Stimulated activated CD4-positive, alpha-beta T cell treated with anti-CD3 and anti-CD28 coated beads, TNF-alpha, amount 100 ng/mL, for 1 hour (primary cell): ENCODE results near the gene SH3RF2.

Source experiments
- DNase-seq, 3 donors: peaks; one replicate each; pipeline ENCODE4 v3.0.0-alpha.2; 2020; ENCODE audit warnings: low read depth in 3 of 3, low spot score in 1 of 3

SH3RF2 gene

DNA sequence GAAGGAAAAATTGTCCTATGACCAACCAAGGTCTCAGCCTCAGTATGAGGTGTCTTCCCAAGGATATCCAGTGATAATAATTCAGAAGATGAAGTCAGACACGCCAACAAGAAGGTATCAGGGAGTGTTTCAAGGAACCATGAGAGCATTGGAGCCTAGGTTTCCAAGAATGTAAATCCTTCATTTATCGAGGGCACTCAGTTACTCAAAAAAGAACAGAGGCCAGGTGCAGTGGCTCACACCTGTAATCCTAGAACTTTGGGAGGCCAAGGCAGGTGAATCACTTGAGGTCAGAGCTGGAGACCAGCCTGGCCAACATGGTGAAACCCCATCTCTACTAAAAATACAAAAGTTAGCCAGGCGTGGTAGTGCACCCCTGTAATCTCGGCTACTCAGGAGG lies 98.2 kb downstream of the SH3RF2 start:
- no peak for DNase-seq

DNA sequence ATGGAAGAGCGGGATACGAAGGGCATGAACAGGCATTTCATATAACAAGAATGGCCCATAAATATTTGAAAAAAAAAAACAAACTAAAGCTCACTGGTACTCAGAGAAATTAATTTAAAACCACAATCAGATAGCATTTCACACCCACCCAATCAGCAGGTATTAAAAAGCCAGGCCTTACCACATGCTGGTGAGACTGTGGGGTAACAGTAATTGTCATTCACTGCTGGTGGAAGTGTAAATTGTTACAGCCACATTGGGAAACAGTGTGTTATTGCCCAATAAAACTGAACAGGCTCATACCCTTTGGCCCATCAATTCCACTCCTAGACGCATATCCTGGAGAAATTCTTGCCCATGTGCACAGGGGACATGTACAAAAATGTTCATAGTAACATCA lies 103.0 kb downstream of the SH3RF2 start:
- no peak for DNase-seq

DNA sequence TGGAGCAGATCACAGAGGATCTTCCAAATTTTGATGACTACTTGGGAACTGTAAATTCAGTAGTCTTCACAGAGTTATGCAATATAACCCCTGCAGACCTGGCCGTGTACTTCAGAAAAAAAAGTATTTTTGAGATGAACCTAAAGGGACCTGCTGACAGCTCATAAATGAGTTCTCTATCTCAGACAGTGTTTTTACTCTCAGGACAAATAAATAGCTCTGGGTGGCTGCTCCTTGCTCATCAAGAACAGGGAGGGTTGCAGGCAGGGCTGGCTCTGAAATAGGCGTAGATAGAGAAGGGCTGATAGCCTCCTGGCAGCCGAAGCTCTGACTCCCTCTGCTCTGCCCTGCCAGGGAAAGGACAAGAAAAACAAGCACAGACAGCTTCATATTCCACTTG lies 104.1 kb downstream of the SH3RF2 start:
- no peak for DNase-seq

DNA sequence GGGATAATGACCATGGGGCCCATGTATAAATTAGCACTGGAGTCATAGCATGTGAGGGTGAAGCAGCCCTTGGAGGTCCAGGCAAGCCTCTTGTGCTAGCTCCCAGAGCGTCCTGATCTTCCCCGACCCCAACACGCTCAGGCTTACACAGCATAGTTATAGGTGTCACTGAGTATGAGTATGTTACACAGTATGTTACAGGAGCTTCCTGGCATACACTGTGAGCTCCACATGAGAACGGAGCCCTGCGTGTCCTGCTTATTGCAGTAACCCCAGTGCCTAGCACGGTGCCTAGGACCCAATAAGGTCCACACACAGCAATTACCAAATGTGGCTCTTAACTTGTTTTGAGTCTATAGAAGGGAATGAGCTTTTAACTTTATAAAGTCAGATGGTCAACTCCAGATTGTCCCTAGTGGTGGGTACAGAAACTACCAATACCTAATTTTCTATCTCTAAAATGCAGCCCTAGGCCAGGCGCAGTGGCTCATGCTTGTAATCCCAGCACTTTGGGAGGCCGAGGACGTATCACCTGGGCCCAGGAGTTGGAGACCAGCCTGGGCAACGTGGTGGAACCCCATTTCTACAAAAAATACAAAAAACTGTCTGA lies 104.9 kb downstream of the SH3RF2 start:
- no peak for DNase-seq

DNA sequence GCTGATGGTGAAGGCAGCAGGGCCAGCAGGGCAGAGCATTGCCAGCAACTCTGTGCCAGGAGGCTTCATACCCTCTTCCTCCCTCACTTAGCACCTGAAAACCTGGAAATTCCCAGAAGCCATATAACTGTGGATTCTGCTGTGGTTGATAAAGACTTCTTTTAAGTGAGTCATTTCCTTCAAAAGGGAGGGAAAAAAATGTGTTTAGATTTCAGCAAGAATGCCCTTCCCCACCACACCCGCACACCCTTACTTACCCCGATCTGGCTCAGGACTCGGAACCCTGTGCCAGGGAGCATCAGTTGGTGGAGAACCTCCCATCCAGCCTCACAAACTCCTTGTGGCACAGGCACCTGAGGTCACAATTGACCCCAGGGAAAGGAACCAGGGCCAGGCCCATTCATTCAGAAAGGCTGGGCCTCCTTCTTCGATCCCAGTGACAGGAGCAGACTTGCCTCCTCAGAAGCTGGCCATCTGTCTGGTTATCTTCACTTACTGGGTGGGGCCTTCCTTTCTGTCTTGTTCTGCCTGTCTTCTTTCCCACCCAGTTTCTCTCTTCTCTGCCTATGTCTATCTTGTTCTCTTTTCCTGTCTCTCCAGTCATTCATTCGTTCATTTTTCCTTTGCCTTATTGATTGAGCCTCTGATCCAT lies 106.4 kb downstream of the SH3RF2 start:
- no peak for DNase-seq

DNA sequence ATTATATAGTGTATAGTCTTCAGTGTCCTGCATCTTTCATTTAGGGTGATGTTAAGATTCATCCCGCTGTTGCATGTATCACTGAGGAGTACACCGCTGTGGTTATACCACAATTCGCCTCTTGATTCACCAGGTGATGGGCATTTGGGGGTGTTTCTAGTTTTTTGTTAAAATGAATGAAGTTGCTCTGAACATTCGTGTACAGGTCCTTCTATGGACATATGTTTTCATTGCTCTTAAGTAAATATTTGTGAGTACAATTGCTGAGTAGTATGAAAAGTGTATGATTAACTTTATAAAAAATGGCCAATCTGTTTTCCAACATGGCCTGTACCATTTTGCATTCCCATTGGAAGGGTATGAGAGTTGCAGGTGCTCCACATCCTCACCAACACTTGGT lies 107.3 kb downstream of the SH3RF2 start:
- no peak for DNase-seq

DNA sequence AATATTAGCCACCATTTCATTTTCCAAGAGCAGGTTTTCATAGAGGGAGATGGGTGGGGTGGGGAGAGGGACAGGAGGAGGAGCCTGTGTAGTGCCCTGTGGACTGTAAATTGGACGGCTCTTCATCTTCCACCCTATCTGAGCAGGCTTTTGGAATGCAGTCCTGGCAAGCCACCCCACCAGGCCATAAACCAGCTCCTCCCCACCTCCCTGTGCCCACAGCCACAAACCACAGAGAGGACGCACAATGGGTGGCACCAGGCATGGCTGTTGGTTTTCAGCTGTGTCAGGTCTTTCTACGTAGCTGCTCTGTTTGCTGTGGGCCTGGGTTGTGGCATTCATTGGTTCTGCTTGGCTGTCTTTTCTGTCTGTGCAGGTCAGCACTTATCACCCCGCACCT lies 111.0 kb downstream of the SH3RF2 start:
- no peak for DNase-seq

DNA sequence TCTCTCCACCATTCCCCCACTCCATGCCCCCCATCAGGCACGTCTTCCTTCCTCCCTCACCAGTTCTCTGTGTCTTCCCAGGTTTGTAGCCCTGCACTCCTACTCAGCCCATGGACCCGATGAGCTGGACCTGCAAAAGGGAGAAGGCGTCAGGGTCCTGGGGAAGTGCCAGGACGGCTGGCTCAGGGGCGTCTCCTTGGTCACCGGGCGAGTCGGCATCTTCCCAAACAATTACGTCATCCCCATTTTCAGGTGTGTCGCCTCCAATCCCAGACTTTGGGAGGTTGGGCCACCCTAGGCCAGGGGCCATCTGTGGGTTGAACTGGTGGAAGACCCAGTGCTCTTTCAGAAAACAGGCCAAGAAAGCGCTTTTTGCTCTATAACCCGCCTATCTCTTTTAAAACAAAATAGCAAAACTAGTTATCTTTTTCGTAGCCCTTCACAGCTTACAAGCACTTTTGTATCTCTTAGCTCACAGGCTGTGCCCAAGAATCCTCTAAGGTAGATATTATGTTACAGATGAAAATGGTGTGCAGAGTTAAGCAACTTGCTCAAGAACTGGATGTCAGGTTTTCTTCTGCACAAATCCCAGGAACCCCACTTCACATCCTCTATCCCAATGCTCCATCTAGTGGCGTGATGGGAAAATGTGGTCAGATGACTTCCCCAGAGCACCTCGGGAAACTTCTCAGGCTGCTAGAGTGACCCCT lies 112.8 kb downstream of the SH3RF2 start:
- no peak for DNase-seq

DNA sequence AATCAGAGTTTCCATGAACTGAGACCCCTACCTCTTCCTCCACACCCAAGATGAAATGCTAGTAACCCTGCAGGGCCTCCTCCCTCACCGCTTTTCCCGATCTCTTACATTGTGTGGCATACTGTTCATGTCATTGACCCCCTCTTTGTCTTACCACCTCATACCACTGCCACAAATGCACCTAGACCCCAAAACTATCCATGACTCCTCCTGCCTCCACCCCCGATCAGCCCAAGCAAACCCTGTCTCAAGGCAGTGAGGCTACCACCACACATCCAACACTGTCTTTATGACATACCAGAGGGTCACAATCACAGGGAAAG lies 113.3 kb downstream of the SH3RF2 start:
- no peak for DNase-seq

DNA sequence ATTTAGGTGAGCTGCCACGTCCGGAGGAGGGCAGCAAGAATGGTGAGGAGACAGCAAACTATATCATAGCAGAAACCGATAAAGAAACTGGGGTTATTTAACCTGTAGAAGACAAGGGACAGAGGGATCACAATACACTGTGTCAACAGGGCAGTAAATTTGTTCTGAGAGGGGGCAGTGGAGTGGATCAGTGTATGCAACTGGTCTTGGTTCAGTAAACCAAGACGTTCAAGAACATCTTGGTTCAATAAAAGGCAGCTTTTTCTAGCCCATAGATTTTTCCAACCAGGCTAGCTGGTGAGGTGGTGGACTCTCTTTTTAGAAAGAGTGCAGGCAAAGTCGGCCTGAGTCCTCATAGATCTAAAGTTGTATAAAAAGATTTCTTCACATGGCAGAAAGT lies 113.7 kb downstream of the SH3RF2 start:
- DNase-seq: no peak

DNA sequence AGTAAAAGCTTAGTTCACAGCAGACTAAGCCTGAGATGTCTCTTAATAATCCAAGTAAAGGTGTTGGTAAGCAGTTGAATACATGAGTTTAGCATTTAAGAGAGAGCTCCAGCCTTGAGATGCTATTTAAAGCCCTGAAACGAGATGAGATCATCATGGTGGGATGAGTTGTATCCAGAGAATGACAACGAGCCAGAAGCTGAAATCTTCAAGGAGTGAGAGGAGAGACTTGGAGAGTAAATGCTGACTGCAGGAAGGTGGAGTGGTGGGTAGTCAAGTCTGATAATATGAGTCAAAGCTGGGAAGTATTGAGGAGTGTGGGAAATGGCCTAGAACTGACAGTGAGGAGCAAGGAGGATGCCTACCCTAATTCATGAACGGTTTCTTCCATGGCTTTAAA lies 115.3 kb downstream of the SH3RF2 start:
- DNase-seq: no peak

DNA sequence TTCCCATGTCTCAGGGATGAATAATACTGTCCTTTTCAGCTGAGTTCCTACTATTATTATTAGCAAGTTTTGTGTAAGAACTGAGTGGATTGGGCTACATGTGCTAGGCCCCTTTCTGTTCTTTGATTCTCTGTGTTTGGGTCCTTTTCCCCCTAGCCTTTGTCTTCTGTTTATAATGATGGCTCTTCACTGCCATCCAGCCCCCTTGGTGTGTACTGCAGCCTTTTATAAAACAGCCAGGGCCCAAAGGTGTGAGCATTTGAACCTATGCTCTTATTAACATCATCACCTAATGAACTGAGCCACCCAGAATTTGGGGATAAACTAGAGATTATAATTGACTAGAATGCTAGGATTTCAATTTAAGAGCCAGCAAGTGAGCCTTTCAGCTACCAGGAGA lies 116.4 kb downstream of the SH3RF2 start:
- DNase-seq: no peak

DNA sequence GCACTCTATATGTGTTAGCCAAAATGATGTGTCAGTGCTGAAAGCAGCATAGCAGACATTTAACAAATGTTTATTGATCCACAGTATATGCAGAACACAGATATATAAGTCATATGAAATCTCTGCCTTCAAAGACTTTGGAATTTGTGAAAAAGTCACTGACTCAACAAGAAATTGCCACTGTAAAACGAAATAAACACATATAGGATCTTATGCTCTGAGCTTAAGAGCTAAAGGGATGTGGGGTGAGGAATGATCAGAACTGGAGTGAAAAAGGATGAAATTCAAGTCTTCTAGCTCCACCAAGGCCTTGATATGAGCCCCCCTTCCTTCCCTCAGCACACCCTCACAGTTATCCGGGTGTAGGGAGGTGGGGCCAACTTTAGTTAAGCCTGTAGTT lies 119.1 kb downstream of the SH3RF2 start:
- DNase-seq: no peak

DNA sequence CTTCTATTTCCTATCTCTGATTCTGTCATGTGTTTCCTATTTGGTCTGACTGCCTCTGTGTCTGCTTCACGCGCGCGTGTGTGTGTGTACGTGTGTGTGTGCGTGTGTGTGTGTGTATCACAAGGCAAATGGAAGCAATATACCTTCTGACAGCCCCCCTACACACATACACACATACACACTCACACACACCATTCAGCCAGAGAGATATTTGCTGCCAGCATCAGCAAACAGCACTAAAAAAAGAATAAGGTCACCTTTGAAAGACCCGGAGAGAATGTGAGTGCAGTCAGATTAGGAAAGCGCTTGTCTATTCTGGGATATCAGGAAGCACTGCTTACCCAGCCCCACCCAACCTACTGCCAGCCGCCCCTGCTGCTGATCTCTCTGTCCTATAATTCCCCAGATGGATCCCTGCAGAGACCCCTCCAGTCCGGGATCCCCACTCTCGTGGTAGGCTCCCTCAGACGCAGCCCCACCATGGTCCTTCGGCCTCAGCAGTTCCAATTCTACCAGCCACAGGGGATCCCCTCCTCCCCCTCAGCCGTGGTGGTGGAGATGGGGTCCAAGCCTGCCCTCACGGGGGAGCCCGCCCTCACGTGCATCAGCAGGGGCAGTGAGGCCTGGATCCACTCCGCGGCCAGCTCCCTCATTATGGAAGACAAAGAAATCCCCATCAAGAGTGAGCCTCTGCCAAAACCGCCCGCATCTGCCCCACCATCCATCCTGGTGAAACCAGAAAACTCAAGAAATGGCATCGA lies 123.3 kb downstream of the SH3RF2 start:
- DNase-seq: no peak

DNA sequence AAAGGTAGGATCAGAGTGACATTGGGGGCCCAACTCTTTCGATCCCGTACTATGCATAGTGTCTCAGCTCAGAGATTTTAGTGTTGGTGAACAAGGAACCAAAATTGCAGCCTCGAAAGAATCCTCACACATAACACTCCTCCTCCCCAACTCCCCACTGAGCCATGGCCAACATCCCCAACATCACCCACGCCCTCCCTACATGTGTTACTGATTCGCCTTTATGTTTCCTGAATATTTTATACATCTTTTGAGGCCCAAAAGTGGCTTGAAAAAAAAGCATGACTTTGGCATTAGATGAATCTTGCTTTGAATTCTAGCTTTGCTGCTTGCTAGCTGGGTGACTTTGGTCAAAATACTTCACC lies 123.8 kb downstream of the SH3RF2 start:
- no peak for DNase-seq

DNA sequence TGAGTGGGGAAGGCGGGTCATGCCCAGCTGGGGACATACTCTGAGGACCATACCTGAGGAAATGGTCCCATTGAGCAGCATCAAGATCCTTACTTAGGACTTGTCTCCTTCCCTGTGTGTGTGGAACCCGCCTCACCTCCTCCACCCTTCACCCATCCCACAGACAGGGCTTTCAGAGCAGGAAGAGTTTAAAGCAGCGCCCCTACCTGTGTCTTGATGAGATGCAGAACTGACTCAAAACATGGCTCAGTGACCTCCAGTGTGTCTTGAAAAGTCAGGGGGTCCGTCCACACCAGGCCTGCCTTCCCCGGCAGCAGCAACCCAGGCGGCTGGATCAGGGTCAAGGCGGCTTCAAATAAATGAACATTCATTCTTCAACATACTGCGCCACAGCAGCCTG lies 130.6 kb downstream of the SH3RF2 start:
- no peak for DNase-seq

DNA sequence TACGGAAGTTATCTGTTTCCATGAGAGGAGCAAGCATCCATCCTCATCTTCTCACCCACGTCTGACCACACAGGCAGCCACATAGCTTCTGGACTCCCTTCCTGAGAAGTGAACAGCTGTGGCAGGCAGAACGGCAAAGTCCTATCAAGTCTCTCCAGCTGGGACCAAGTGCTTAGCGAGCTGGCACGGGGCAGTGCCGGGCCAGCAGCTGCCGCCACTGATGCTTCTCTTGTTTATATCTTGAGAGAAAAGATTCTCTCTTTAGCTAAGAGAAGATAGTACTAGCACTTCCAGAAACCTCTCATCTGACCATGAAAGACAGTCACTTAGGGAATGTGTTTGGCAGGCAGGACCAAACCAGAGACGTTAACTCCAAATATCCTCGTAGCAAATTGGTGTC lies 131.8 kb downstream of the SH3RF2 start:
- DNase-seq: no peak

DNA sequence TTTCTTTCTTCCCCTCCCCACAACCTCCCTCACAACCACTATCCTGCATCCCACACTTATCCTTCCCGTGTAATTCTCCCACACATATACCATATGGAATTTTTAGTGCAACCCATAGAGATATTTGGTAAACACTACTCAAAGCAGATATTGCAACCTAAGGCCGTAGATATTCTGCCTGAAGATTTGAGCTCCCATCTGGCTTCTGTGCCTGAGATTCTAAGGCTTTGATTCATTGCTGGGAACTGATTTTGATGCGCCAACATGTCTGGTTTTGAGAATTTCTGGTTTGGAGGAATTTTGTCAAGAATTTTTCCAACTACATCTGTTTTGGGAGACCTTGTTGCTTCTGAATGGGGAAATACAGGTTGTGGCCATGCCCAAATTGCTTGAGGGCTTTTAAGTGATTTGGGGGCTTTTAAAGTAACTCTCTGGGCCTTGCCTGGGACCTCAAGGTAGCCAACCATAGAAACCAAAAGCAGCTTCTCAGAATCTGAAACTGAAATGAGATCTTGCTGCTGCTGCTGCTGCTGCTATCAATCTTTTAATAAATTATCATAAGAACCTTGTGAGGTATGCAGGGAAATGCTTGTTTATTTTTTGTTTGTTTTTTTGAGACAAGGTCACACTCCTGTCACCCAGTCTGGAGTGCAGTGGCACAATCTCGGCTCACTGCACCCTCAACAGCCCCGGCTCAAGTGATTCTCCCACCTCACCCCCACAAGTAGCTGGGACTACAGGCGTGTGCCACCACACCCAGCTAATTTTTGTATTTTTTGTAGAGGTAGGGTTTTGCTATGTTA lies 132.8 kb downstream of the SH3RF2 start:
- DNase-seq: no peak

DNA sequence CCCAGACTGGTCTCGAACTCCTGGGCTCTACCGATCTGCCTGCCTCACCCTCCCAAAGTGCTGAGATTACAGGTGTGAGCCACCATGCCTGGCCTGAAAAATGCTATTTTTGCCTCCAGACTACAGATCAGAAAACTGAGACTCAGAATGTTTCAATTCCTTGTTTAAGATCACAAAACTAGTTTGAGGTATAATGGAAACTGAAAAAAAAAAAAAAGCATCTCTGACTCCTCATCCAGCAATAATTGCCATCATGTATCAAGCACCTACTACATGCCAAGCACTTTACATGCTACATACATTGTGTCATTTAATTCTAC lies 133.4 kb downstream of the SH3RF2 start:
- DNase-seq: no peak

DNA sequence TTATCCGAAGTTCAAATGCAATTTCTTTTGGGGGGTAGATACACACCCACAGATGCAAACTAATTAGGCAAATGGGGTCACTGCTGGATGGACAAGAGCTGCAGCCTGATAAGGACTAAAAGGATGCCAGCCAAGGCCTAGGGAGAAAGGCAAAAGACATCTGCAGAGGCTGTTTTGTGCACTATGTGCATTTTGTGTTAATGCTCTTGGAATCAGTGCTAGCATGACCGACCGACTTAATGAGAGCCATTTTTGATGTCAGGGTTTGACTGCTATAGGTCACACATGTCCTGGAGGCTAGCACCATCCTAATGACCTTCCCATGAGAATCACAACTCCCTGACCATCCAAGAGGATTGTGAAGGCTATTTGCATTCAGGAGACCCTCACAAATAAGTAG lies 134.4 kb downstream of the SH3RF2 start:
- DNase-seq: no peak

DNA sequence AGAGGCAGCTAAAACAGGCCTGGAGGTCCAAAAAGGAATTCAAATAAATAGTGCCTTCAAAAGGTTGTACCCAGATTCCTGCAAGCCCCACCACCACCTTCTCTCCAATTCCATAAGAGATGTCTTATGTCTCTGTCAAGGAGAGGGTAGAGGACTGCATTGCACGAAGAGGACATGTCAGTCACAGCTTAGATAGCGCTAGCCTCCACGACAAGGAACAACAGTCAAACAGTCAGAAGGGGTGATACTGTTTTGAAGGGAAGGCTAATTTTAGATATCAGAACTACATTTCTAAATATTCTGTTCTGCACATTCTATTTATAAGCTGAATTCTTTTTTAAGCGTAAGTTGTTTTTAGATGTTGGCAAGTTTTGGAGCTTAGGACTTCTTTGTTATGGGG lies 134.8 kb downstream of the SH3RF2 start:
- DNase-seq: no peak

DNA sequence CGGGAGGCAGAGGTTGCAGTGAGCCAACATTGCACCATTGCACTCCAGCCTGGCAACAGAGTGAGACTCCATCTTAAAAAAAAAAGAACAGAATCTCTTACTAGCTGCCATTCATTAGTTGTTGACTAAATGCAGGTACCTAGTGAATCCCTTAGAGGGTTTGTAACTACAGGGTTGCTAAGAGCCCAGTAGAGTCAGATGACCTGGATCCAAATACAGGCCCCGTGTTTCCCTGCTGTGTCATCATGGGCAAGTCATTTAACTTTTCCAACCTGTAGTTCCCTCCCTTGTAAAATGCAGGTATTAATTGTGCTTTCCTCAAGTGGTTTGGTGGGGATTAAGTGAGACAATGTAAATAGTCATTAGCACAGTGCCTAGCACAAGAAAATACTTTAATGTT lies 136.2 kb downstream of the SH3RF2 start:
- no peak for DNase-seq
